Smooth muscle cell (in vitro differentiated cells): ENCODE data around the gene TTC28. TPM values are rescaled to one million over a fixed set of nuclear protein-coding genes. Genes with fewer than 3 reads are reported as not detected.
A peak's percentile ranks its signal among the peaks of the same experiment; 100 is the strongest.

ENCODE experiments used
- DNase-seq: peaks from one replicate; lab custom pipeline; 2025; ENCODE audit not compliant: unreplicated experiment; lab: John Stamatoyannopoulos, UW
- H2AFZ ChIP-seq: fragments of 200-600 bp; sonication (generic); 2 replicates; pipeline ENCODE4 v1.6.0; 2016; ENCODE audit warnings: antibody characterized with exemption, low read depth, mild to moderate bottlenecking
- H3F3A ChIP-seq: fragments of 200-600 bp; sonication (generic); 2 replicates; pipeline ENCODE4 v1.6.0; 2017; ENCODE audit warnings: antibody characterized with exemption, low read depth
- H3K27ac ChIP-seq: fragments of 200-600 bp; sonication (generic); 2 replicates; pipeline ENCODE4 v1.5.1; 2016; ENCODE audit warnings: low read depth, mild to moderate bottlenecking
- H3K27me3 ChIP-seq: fragments of 200-600 bp; sonication (generic); 2 replicates; pipeline ENCODE4 v1.6.1; 2016; ENCODE audit warnings: low read depth, mild to moderate bottlenecking
- H3K36me3 ChIP-seq: fragments of 200-600 bp; sonication (generic); 2 replicates; pipeline ENCODE4 v1.5.1; 2016; ENCODE audit warnings: low read depth
- H3K4me1 ChIP-seq: fragments of 200-600 bp; sonication (generic); 2 replicates; pipeline ENCODE4 v1.5.1; 2016; ENCODE audit warnings: low read depth
- H3K4me2 ChIP-seq: fragments of 200-600 bp; sonication (generic); 2 replicates; pipeline ENCODE4 v1.6.0; 2016; ENCODE audit warnings: mild to moderate bottlenecking
- H3K4me3 ChIP-seq: fragments of 200-600 bp; sonication (generic); 2 replicates; pipeline ENCODE4 v1.5.1; 2016; ENCODE audit warnings: mild to moderate bottlenecking
- H3K79me2 ChIP-seq: fragments of 200-600 bp; sonication (generic); 2 replicates; pipeline ENCODE4 v1.6.0; 2016; ENCODE audit warnings: low read depth, mild to moderate bottlenecking
- H3K9ac ChIP-seq: fragments of 200-600 bp; sonication (generic); 2 replicates; pipeline ENCODE4 v1.6.0; 2016; ENCODE audit warnings: low read depth
- H3K9me3 ChIP-seq: fragments of 200-600 bp; sonication (generic); replicated peaks from 2 replicates; pipeline ENCODE4 v1.5.1; 2016; ENCODE audit warnings: low read depth
- H4K20me1 ChIP-seq: fragments of 200-600 bp; sonication (generic); 2 replicates; pipeline ENCODE4 v1.6.0; 2016; ENCODE audit warnings: low read depth
- WGBS: methylation state at CpG from one replicate; pipeline ENCODE4 v1.1.7; 2016; ENCODE audit warnings: low lambda C conversion rate; 5-methylcytosine and 5-hydroxymethylcytosine counted together
- polyA plus RNA-seq: library from polyadenylated mRNA; unstranded; fragments of >200 nt; fragmentation: Nextera tagmentation; extraction: Ambion mirVana; gene quantifications from 2 replicates; pipeline ENCODE4 v1.2.1, GENCODE V29; 2016
- total RNA-seq: library from RNA; depleted of rRNA; stranded (reverse); fragments of >200 nt; gene quantifications from 2 replicates; pipeline ENCODE4 v1.2.3, GENCODE V29; 2014
- TF ChIP-seq, protein P1 (sequence below): fragments of 200-600 bp; sonication (generic); IDR thresholded peaks from 2 replicates; pipeline ENCODE4 v1.5.1; 2017; ENCODE audit warnings: borderline replicate concordance, mild to moderate bottlenecking, antibody characterized with exemption; ENCODE audit not compliant: insufficient read depth, poor library complexity, severe bottlenecking

TTC28 gene
- total and polyA plus RNA-seq, 2 experiments from 2014 or later: 6.3 to 17.9 TPM

- peak overlapping the region; percentile 59 for H3K27ac ChIP-seq
- no peak overlapping the region for H2AFZ ChIP-seq
- no peaks in the 10 kb centered on the region for H3K79me2 ChIP-seq
- H3K36me3 ChIP-seq: no peaks in the 10 kb centered on the region
- peaks cover 13% of the 10 kb centered on the region for H4K20me1 ChIP-seq
- no peak overlapping the region for H3K9ac ChIP-seq
- no peak overlapping the region for H3K4me3 ChIP-seq
- H3K4me2 ChIP-seq: peak overlapping the region; percentile 56
- 14% methylated on average over 6 of the region's 6 CpGs for WGBS
- no peaks in the 10 kb centered on the region for H3K9me3 ChIP-seq
- peaks cover 4% of the 10 kb centered on the region for H3K4me1 ChIP-seq
- H3F3A ChIP-seq: no peaks in the 10 kb centered on the region
- H3K27me3 ChIP-seq: no peaks in the 10 kb centered on the region
- TF ChIP-seq, protein P1, sequence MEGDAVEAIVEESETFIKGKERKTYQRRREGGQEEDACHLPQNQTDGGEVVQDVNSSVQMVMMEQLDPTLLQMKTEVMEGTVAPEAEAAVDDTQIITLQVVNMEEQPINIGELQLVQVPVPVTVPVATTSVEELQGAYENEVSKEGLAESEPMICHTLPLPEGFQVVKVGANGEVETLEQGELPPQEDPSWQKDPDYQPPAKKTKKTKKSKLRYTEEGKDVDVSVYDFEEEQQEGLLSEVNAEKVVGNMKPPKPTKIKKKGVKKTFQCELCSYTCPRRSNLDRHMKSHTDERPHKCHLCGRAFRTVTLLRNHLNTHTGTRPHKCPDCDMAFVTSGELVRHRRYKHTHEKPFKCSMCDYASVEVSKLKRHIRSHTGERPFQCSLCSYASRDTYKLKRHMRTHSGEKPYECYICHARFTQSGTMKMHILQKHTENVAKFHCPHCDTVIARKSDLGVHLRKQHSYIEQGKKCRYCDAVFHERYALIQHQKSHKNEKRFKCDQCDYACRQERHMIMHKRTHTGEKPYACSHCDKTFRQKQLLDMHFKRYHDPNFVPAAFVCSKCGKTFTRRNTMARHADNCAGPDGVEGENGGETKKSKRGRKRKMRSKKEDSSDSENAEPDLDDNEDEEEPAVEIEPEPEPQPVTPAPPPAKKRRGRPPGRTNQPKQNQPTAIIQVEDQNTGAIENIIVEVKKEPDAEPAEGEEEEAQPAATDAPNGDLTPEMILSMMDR: no peak
- no peak for DNase-seq
Observed at GRCh38 chr22:27987557-27987956, 692.1 kb downstream of the TTC28 start.

- peaks cover 4% of the 10 kb centered on the region for H3K4me1 ChIP-seq
- no peak overlapping the region for H3K9ac ChIP-seq
- no peak for DNase-seq
- H3F3A ChIP-seq: no peaks in the 10 kb centered on the region
- H3K4me3 ChIP-seq: no peak overlapping the region
- TF ChIP-seq, protein P1: no peak
- 57% methylated on average over 5 of the region's 5 CpGs for WGBS
- H3K27me3 ChIP-seq: no peaks in the 10 kb centered on the region
- H3K27ac ChIP-seq: peak overlapping the region; percentile 59
- peaks cover 13% of the 10 kb centered on the region for H4K20me1 ChIP-seq
- no peaks in the 10 kb centered on the region for H3K36me3 ChIP-seq
- no peaks in the 10 kb centered on the region for H3K9me3 ChIP-seq
- no peak overlapping the region for H2AFZ ChIP-seq
- no peaks in the 10 kb centered on the region for H3K79me2 ChIP-seq
- H3K4me2 ChIP-seq: peak overlapping the region; percentile 56
Observed at GRCh38 chr22:27986937-27987336, 692.7 kb downstream of the TTC28 start.

DNA sequence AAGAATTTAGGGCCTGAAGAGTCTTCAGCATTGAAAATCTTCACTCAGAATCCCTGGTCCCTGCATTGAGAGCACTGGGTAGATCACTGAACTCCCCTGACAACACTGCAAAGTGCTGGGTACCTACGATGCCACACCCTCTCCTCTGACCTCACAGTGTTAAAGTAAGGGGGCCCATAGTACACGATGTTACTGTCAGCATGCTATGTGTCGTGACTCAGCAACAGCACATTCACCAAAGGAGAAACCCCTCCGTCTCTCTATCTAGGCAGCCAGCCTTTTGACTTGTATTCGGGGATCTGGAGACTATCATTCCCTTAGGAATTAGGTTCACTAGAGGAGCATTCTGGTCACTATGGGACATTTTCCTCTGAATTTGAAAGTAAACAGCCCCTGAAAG lies 693.2 kb downstream of the TTC28 start:
- TF ChIP-seq, protein P1: no peak
- no peaks in the 10 kb centered on the region for H3K36me3 ChIP-seq
- WGBS: 56% methylated on average over 5 of the region's 5 CpGs

More for the DNA sequence above, 693.2 kb downstream of the TTC28 start:
- peaks cover 4% of the 10 kb centered on the region for H3K4me1 ChIP-seq
- H3K27me3 ChIP-seq: no peaks in the 10 kb centered on the region
- H2AFZ ChIP-seq: no peak overlapping the region
- H3K9ac ChIP-seq: no peak overlapping the region
- peak overlapping the region; percentile 59 for H3K27ac ChIP-seq
- H3K79me2 ChIP-seq: no peaks in the 10 kb centered on the region
- H3K4me3 ChIP-seq: no peak overlapping the region
- peaks cover 13% of the 10 kb centered on the region for H4K20me1 ChIP-seq
- no peaks in the 10 kb centered on the region for H3F3A ChIP-seq
- no peak overlapping the region for H3K4me2 ChIP-seq
- no peaks in the 10 kb centered on the region for H3K9me3 ChIP-seq
- DNase-seq: no peak
